ENCODE results near the gene NUDT21.

DNA sequence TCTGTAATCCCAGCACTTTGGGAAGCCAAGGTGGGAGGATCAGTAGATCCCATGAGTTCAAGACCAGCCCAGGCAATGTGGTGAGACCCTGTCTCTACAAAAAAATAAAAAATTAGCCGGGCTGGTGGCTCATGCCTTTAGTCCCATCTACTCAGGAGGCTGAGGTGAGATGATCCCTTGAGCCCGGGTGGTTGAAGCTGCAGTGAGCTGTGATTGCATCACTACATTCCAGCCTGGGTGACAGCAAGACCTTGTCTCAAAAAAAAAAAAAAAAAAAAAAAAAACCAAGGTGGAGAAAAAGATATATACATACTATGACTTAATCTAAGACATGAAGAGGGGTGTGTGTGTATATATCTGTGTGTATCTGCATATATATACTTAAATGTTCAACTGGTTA lies 42.0 kb upstream of the NUDT21 start:
- no peak for TF ChIP-seq POLR2A (IDR thresholded peaks at IDR 0.05)
- TF ChIP-seq, protein P1, sequence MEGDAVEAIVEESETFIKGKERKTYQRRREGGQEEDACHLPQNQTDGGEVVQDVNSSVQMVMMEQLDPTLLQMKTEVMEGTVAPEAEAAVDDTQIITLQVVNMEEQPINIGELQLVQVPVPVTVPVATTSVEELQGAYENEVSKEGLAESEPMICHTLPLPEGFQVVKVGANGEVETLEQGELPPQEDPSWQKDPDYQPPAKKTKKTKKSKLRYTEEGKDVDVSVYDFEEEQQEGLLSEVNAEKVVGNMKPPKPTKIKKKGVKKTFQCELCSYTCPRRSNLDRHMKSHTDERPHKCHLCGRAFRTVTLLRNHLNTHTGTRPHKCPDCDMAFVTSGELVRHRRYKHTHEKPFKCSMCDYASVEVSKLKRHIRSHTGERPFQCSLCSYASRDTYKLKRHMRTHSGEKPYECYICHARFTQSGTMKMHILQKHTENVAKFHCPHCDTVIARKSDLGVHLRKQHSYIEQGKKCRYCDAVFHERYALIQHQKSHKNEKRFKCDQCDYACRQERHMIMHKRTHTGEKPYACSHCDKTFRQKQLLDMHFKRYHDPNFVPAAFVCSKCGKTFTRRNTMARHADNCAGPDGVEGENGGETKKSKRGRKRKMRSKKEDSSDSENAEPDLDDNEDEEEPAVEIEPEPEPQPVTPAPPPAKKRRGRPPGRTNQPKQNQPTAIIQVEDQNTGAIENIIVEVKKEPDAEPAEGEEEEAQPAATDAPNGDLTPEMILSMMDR (IDR thresholded peaks at IDR 0.05): no peak

Measured in ovary (tissue), 3 donors.